Large intestine (tissue), 3 donors: ENCODE data around the gene DUSP18. TPM values are rescaled to one million over a fixed set of nuclear protein-coding genes. Genes with fewer than 3 reads are reported as not detected.

Source experiments
- DNase-seq, 2 donors: peaks; one replicate each; pipeline versions ENCODE4 v3.0.0 to v3.0.0-alpha.2; 2013
- H3K27ac ChIP-seq: one replicate; pipeline ENCODE4 v1.5.1; 2013; ENCODE audit warnings: low read length
- H3K27me3 ChIP-seq: 2 replicates; pipeline ENCODE4 v1.6.1; 2013; ENCODE audit warnings: low read length; ENCODE audit not compliant: control insufficient read depth, insufficient read depth
- H3K36me3 ChIP-seq: 2 replicates; pipeline ENCODE4 v1.6.1; 2013; ENCODE audit warnings: low read length; ENCODE audit not compliant: control insufficient read depth, insufficient read depth
- H3K4me1 ChIP-seq: one replicate; pipeline ENCODE4 v1.6.1; 2013; ENCODE audit warnings: low read length; ENCODE audit not compliant: control insufficient read depth, insufficient read depth
- H3K4me3 ChIP-seq: one replicate; pipeline ENCODE4 v1.5.1; 2013; ENCODE audit warnings: low read length
- H3K9me3 ChIP-seq: one replicate; pipeline ENCODE4 v1.6.1; 2013; ENCODE audit warnings: mild to moderate bottlenecking, low read depth, low read length, moderate library complexity; ENCODE audit not compliant: control insufficient read depth
- WGBS: methylation state at CpG from one replicate; pipeline ENCODE4 v1.1.5; 2013; ENCODE audit warnings: low lambda C conversion rate; ENCODE audit not compliant: insufficient coverage; 5-methylcytosine and 5-hydroxymethylcytosine counted together
- polyA plus RNA-seq: library from polyadenylated mRNA; unstranded; fragments of 120-200 nt; gene quantifications from one replicate; pipeline ENCODE4 v1.2.1, GENCODE V29; 2013

DUSP18 gene
- polyA plus RNA-seq, 1 donor, result 11.3 TPM

DNA sequence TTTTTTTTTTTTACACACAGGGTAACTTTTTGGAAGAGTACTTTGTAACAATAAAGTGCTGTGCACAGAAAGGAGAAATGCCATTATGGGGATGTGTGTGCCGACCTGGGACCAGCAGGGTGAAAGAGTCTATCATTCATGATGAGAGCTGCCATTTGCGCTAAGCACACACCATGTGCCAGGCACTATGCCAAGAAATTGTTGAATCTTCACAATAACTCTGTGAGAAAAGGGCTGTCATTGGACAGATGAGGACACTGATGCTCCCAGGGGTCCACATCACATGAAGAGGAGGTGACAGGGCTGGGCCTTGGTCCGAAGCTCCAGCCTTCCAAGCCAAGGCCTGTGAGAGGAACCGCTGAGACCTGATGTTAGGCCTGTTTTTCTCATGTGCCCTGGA lies 5.6 kb downstream of the DUSP18 start:
- no peak for DNase-seq
- Histone ChIP-seq H3K4me1 (peaks cover 7% of the 10 kb centered on the region), H3K9me3 (no peaks in the 10 kb centered on the region), H3K36me3 (peaks cover 16% of the 10 kb centered on the region), H3K4me3 (no peak overlapping the region), H3K27ac (no peak overlapping the region), H3K27me3 (no peaks in the 10 kb centered on the region)
- WGBS, result no CpG with 5 or more reads among the region's 4 CpGs

DNA sequence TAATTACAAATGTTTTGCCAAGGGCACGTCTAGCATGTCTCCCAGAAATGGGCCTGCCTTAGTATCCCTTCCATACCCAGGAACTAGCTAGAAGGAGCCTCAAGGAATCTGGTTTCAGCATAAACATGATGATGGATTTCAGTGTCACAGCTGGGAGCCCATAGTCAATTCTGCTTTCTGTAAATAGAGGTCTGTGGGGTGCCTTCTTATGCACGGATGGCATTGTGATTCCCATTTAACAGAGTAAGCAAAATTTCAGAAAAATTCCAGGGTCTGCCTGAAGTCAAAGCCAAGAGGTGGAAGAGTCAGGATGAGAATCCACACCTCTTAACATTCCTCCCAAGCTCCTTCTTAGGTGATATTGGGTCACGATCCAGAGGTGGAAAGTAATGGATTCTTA lies 12.1 kb downstream of the DUSP18 start:
- Histone ChIP-seq H3K27me3 (no peaks in the 10 kb centered on the region), H3K9me3 (no peaks in the 10 kb centered on the region), H3K4me3 (no peak overlapping the region), H3K36me3 (no peaks in the 10 kb centered on the region), H3K27ac (no peak overlapping the region), H3K4me1 (peaks cover 3% of the 10 kb centered on the region)
- no peak for DNase-seq
- WGBS, result no CpG with 5 or more reads among the region's 3 CpGs

DNA sequence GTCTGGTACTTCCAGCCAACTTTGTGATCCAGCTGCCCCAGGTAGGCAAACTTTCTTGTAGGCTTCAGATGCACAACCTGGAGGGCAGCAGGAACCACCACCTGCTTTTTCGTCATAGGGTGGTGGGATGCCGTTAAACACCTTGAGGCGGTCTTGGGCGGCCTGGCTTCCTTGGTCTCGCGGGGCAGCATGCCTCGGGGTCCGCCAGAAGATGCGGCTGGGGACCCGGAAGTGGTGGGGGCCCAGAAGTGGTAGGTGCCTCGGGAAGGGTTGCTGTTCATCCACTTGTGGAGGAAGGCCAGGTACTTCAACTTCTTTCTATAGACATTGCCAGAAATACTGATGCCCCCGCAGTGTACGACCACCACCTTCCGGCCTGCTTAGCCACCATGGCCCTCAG lies 13.3 kb downstream of the DUSP18 start:
- H3K4me3 ChIP-seq, result no peak overlapping the region
- no CpG with 5 or more reads among the region's 14 CpGs for WGBS
- no peaks in the 10 kb centered on the region for H3K9me3 ChIP-seq
- H3K4me1 ChIP-seq, result peaks cover 5% of the 10 kb centered on the region
- H3K27me3 ChIP-seq, result no peaks in the 10 kb centered on the region
- no peaks in the 10 kb centered on the region for H3K36me3 ChIP-seq
- no peak overlapping the region for H3K27ac ChIP-seq
- DNase-seq, result no peak

DNA sequence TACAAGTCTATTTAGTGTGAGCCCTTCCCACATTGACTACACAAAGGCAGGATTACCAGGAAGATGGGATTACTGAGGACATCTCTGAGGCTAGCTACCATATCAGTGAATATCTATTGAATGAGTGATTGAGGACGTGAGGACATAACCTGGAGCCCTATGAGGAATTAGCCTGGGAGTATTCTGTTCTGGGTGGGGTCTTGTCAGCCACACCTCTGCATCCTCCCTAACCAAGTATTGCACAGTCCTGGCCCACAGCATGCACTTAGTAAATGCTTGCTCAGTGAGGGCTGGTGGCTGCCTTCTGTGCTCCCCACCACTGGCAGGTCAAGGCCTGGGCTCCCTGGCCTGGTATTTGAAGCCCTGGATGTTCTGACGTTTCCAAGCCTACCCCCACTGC lies 14.8 kb downstream of the DUSP18 start:
- peaks cover 5% of the 10 kb centered on the region for H3K4me1 ChIP-seq
- H3K27ac ChIP-seq, result no peak overlapping the region
- no peak overlapping the region for H3K4me3 ChIP-seq
- H3K36me3 ChIP-seq, result no peaks in the 10 kb centered on the region
- WGBS, result 60% methylated on average over 1 of the region's 2 CpGs
- no peaks in the 10 kb centered on the region for H3K9me3 ChIP-seq
- H3K27me3 ChIP-seq, result no peaks in the 10 kb centered on the region
- DNase-seq, result no peak

DNA sequence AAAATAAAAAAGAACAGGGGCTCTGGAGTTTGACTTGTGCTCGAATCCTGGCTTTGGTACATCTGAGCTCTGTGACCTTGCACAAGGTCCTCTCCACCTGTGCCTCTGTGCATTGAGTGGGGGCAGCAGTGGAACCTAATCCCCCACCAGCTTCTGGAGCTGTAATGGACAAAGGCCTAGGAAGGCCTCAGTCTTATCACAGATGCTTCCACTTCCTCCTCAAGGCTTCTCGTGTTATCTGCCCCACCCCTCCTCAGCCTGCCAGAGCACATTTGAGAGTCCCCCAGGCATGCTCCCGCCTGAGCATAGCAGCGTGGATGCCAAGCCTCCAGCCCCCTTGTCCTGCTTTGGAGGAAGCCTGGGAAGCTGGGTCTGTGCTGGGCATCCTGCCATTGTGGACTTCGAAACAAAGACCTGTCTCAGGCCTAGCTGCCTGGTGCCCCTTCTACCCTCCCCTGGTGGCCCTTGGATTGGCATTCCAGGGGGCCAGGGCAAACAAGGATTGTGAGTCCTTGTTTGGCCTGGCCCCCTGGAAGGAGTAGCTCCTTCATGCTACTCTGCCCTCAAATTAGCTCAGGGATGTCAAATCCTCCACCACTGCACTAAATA lies 17.1 kb downstream of the DUSP18 start:
- WGBS, result 17% methylated on average over 1 of the region's 5 CpGs
- no peak overlapping the region for H3K4me3 ChIP-seq
- H3K27me3 ChIP-seq, result no peaks in the 10 kb centered on the region
- DNase-seq, result peak in 1 of 2 donors; percentile 24
- peaks cover 3% of the 10 kb centered on the region for H3K9me3 ChIP-seq
- H3K4me1 ChIP-seq, result peaks cover 5% of the 10 kb centered on the region
- H3K27ac ChIP-seq, result no peak overlapping the region
- H3K36me3 ChIP-seq, result no peaks in the 10 kb centered on the region

DNA sequence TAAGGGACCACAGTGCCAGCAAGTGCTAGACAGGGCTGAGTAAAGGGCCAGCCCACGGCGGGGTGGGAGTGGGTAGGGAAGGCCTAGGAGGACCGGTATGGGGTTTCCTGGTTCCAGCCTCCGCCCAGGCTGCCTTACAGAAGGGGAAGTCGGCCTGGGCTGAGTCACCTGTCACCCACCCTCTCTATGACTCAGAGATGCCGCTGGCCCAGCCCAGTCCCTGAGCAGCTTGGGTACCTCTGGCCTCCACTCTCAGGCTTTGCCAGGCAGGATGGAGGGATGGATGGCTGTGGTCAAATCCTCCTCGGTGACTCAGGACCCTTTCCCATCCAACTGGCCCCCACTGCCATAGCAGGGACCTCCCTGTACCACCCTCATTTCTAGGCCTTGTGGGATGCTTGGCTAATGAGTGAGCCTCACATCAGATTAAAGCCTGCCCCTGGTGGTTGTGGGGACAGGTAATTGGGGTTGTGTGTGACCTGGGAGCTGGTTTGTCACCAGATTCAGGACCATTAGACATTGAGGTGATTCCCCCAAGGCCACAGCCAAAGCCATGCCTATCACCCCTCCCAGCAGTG lies 18.2 kb downstream of the DUSP18 start:
- WGBS, result no CpG with 5 or more reads among the region's 7 CpGs
- DNase-seq, result peak in 1 of 2 donors; percentile 41
- no peaks in the 10 kb centered on the region for H3K27me3 ChIP-seq
- H3K4me3 ChIP-seq, result no peak overlapping the region
- no peaks in the 10 kb centered on the region for H3K36me3 ChIP-seq
- H3K4me1 ChIP-seq, result peaks cover 5% of the 10 kb centered on the region
- peaks cover 3% of the 10 kb centered on the region for H3K9me3 ChIP-seq
- H3K27ac ChIP-seq, result no peak overlapping the region

DNA sequence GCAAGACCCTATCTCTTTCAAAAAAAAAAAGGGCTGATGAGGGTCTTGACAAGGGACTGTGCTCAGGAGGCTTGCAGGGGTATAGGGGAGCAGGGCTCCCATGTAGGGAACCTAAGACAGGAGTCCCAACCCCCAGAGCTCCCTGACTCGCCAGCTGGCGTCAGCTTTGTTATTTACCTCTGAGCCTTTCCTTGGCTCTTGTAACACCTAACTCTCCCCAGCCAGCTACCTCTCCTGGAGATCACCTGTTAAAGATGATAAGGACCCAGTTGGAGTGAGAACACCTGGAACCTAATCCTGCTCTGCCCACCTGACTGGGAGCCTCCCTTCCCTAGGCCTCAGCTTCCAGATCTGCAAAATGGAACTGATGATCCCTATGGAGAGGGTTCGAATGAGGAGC lies 18.9 kb downstream of the DUSP18 start:
- H3K27me3 ChIP-seq, result no peaks in the 10 kb centered on the region
- DNase-seq, result no peak
- no peaks in the 10 kb centered on the region for H3K36me3 ChIP-seq
- no peak overlapping the region for H3K27ac ChIP-seq
- no peak overlapping the region for H3K4me3 ChIP-seq
- peaks cover 3% of the 10 kb centered on the region for H3K9me3 ChIP-seq
- WGBS, result no CpG with 5 or more reads among the region's 3 CpGs
- peaks cover 5% of the 10 kb centered on the region for H3K4me1 ChIP-seq

DNA sequence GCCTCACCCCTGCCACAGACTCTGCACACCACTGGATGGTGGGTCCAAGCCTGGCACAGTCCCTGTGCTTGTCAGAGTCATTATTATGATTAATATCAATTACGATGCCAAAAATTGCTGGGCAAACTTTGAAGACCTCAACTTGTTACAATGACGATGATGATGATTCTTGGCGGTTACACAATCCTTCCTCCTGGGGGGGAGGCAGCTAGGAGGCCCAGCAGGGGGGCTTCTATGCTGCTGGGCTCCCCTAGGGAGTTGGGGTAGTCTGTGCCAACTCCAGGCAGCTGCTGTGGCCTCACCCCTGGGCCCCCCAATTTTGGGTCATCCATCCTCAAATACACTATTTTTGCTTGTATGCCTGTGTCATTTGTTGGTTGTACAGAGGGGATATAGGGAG lies 20.1 kb downstream of the DUSP18 start:
- WGBS, result no CpG with 5 or more reads among the region's 3 CpGs

DNA sequence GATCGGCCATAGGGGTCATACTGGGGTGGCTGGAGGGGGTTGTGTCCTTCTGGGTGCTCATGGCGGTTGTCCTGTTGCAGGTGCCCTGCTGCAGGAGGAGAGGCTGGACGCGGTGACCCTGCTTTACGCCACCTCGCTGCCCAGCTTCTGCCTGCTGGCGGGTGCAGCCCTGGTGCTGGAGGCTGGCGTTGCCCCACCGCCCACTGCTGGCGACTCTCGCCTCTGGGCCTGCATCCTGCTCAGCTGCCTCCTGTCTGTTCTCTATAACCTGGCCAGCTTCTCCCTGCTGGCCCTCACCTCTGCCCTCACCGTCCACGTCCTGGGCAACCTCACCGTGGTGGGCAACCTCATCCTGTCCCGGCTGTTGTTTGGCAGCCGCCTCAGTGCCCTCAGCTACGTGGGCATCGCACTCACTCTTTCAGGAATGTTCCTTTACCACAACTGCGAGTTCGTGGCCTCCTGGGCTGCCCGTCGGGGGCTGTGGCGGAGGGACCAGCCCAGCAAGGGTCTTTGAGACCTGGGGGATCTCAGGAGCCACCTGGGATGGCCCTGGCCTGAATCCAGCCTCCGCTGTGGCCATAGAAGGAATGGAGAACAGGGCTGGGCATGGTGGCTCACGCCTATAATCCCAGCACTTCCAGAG lies 21.0 kb downstream of the DUSP18 start:
- Histone ChIP-seq H3K4me3 (no peak overlapping the region), H3K27me3 (no peaks in the 10 kb centered on the region), H3K4me1 (peaks cover 5% of the 10 kb centered on the region), H3K36me3 (no peaks in the 10 kb centered on the region), H3K9me3 (peaks cover 3% of the 10 kb centered on the region), H3K27ac (no peak overlapping the region)
- no CpG with 5 or more reads among the region's 25 CpGs for WGBS
- no peak for DNase-seq

More for the DNA sequence above, 20.1 kb downstream of the DUSP18 start:
- no peak for DNase-seq
- Histone ChIP-seq H3K36me3 (no peaks in the 10 kb centered on the region), H3K27ac (no peak overlapping the region), H3K4me1 (peaks cover 5% of the 10 kb centered on the region), H3K27me3 (no peaks in the 10 kb centered on the region), H3K4me3 (no peak overlapping the region), H3K9me3 (peaks cover 3% of the 10 kb centered on the region)

DNA sequence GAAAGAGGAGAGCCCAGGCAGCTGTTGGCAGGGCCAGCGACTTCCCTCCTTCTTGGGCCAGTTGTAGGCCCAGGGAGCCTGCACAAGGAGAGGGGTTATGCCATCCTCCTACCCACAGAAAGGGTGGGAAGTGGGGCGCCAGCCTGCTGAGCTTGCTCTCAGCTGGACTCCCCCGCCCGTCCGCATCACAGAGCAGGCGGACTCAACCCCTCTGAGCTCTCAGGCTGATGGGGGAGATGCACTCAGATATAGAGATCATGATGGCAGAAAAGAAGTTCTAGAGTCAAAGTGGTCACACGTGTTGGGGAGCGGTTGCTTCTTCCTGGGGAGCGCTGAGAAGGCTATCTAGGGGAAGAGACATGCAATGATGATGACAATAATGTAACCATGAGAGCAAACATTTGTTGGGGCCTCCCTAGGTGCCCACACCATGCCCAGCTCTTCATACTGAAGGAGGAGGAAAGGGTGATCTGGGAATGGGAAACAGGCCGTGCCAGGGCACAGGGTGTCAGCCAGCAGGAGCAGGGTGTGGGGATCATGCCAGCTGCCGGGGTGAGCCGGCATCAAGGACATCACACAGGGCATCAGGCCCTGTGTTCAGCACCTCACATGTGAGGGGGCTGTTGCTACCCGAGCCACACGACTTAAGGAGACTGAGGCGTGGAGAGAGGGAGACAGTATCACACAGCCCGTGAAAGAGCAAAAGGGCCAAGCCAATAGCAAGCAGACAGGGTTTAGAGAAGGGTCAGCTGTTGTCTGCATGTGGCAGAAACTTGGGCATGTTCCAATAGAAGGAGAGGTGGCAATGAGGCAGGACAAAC lies 24.4 kb downstream of the DUSP18 start:
- Histone ChIP-seq H3K4me1 (no peaks in the 10 kb centered on the region), H3K27ac (no peak overlapping the region), H3K9me3 (peaks cover 3% of the 10 kb centered on the region), H3K36me3 (no peaks in the 10 kb centered on the region), H3K4me3 (no peak overlapping the region), H3K27me3 (no peaks in the 10 kb centered on the region)
- WGBS, result no CpG with 5 or more reads among the region's 16 CpGs
- DNase-seq, result no peak
